ENCODE results near the gene ZNRF4. TPM values are rescaled to one million over a fixed set of nuclear protein-coding genes. Genes with fewer than 3 reads are reported as not detected.

Gene ZNRF4
- total RNA-seq, 4 donors from 2014 or later = not detected

DNA sequence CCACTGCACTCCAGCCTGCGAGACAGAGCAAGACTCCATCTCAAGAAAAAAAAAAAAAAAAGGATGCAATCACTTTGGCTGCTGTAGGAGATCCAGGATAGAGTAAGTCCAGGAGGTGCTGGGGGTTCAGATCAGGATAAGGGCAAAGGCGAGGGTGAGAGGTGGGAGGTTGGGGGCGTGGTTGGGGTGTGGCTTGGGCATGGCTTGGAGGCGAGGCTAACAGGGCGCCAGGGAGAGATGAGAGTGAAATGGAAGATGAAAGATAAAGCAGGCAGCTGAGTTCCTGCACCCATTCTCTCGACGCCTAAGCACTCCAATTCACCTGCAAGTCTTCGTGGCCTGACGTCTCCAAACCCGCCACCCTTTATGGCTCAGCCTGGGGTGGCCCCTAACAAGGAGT is 25.0 kb upstream of the ZNRF4 start:
- Histone ChIP-seq H3K36me3 (no peaks in the 10 kb centered on the region), H3K27ac (no peak overlapping the region), H3K27me3 (no peaks in the 10 kb centered on the region), H3K9me3 (peaks cover 0 to 11% (median 0%) of the 10 kb centered on the region in 4 donors), H3K4me3 (no peak overlapping the region), H3K4me1 (no peaks in the 10 kb centered on the region)
- no peak for DNase-seq (ENCODE audit: low spot score in 2 of 2)
- 31% methylated on average over 10 of the region's 10 CpGs for WGBS, 2 donors
- TF ChIP-seq, protein P1, sequence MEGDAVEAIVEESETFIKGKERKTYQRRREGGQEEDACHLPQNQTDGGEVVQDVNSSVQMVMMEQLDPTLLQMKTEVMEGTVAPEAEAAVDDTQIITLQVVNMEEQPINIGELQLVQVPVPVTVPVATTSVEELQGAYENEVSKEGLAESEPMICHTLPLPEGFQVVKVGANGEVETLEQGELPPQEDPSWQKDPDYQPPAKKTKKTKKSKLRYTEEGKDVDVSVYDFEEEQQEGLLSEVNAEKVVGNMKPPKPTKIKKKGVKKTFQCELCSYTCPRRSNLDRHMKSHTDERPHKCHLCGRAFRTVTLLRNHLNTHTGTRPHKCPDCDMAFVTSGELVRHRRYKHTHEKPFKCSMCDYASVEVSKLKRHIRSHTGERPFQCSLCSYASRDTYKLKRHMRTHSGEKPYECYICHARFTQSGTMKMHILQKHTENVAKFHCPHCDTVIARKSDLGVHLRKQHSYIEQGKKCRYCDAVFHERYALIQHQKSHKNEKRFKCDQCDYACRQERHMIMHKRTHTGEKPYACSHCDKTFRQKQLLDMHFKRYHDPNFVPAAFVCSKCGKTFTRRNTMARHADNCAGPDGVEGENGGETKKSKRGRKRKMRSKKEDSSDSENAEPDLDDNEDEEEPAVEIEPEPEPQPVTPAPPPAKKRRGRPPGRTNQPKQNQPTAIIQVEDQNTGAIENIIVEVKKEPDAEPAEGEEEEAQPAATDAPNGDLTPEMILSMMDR (IDR thresholded peaks at IDR 0.05) = no peak
- TF ChIP-seq POLR2A (IDR thresholded peaks at IDR 0.05) = no peak
- TF ChIP-seq EP300 (IDR thresholded peaks at IDR 0.05) = no peak

- H3K9me3 ChIP-seq = peaks cover 0 to 11% (median 0%) of the 10 kb centered on the region in 4 donors
- TF ChIP-seq EP300 (IDR thresholded peaks at IDR 0.05) (no peak), POLR2A (IDR thresholded peaks at IDR 0.05) (no peak)
- TF ChIP-seq, protein P1 (IDR thresholded peaks at IDR 0.05) = no peak
- DNase-seq (ENCODE audit: low spot score in 2 of 2) = no peak
- no peak overlapping the region for H3K4me3 ChIP-seq
- H3K36me3 ChIP-seq = no peaks in the 10 kb centered on the region
- H3K27me3 ChIP-seq = peaks cover 0 to 24% of the 10 kb centered on the region in 2 donors
- H3K27ac ChIP-seq = no peak overlapping the region
- WGBS, 2 donors = 56 to 60% methylated on average over 5 of the region's 5 CpGs
- peaks cover 0 to 6% (median 0%) of the 10 kb centered on the region in 4 donors for H3K4me1 ChIP-seq
Observed at GRCh38 chr19:5432687-5433086, 22.5 kb upstream of the ZNRF4 start.

- Histone ChIP-seq H3K4me3 (no peak overlapping the region), H3K4me1 (peaks cover 0 to 6% (median 0%) of the 10 kb centered on the region in 4 donors), H3K9me3 (peaks cover 0 to 11% (median 0%) of the 10 kb centered on the region in 4 donors), H3K27ac (no peak overlapping the region), H3K27me3 (peaks cover 0 to 37% of the 10 kb centered on the region in 2 donors), H3K36me3 (no peaks in the 10 kb centered on the region)
- DNase-seq (ENCODE audit: low spot score in 2 of 2) = no peak
- TF ChIP-seq POLR2A (IDR thresholded peaks at IDR 0.05) (no peak), EP300 (IDR thresholded peaks at IDR 0.05) (no peak)
- TF ChIP-seq, protein P1 (IDR thresholded peaks at IDR 0.05) = no peak
- WGBS, 2 donors = 47 to 50% methylated on average over 6 of the region's 6 CpGs
Observed at GRCh38 chr19:5434351-5434917, 20.8 kb upstream of the ZNRF4 start.

DNA sequence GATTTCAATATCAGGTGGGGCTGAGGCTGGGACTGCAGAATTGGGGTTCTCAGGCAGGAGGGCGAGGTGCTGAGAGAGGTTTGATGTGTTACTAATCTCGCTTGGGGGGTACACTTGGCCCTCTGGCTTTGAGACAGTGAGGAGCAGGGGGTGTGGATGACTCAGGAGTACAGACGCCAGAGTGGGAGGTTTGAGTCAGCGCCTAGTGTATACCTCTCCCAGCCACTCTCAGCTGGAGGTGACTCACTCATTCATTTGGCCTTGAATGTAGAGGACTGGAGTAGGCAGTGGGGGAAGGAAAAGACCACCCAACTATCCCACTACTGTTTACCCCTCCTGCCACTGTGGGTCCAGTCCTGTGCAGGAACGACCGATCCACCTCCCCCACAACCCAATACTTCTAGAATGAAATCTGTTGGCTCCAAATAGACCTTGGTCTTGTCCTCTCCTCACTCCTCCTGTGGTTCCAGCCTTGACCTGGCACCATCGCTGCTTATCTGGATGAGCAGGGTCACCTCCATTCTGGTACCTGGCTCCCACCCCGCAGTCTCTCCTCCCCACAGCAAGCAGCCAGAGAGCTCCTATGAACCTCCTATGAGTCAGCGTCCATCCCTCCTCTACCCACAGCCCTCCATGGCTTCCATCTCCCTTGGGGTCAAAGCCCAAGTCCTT is 20.1 kb upstream of the ZNRF4 start:
- 68 to 77% methylated on average over 9 of the region's 9 CpGs for WGBS, 2 donors
- Histone ChIP-seq H3K27ac (no peak overlapping the region), H3K9me3 (peaks cover 0 to 11% (median 0%) of the 10 kb centered on the region in 4 donors), H3K4me3 (no peak overlapping the region), H3K27me3 (peaks cover 0 to 37% of the 10 kb centered on the region in 2 donors), H3K36me3 (no peaks in the 10 kb centered on the region), H3K4me1 (peaks cover 0 to 6% (median 0%) of the 10 kb centered on the region in 4 donors)
- TF ChIP-seq EP300 (IDR thresholded peaks at IDR 0.05) (no peak), POLR2A (IDR thresholded peaks at IDR 0.05) (no peak)
- TF ChIP-seq, protein P1 (IDR thresholded peaks at IDR 0.05) = no peak
- no peak for DNase-seq (ENCODE audit: low spot score in 2 of 2)

GRCh38 chr19:5435642-5436017 is 19.6 kb upstream of the ZNRF4 start:
- H3K9me3 ChIP-seq = peaks cover 0 to 11% (median 0%) of the 10 kb centered on the region in 4 donors
- WGBS, 2 donors = 78 to 80% methylated on average over 7 of the region's 7 CpGs
- no peak for DNase-seq (ENCODE audit: low spot score in 2 of 2)
- no peaks in the 10 kb centered on the region for H3K36me3 ChIP-seq
- no peak overlapping the region for H3K4me3 ChIP-seq
- TF ChIP-seq, protein P1 (IDR thresholded peaks at IDR 0.05) = no peak
- TF ChIP-seq POLR2A (IDR thresholded peaks at IDR 0.05) (no peak), EP300 (IDR thresholded peaks at IDR 0.05) (no peak)
- no peak overlapping the region for H3K27ac ChIP-seq
- H3K4me1 ChIP-seq = peaks cover 0 to 6% (median 0%) of the 10 kb centered on the region in 4 donors
- H3K27me3 ChIP-seq = peaks cover 0 to 37% of the 10 kb centered on the region in 2 donors
